PFSK-1 (cell line): ENCODE data around the gene STRIP2.

Experiments used
- POLR2AphosphoS5 ChIP-seq: IDR thresholded peaks from 2 replicates; pipeline ENCODE4 v1.6.1; 2012; ENCODE audit warnings: low read depth, mild to moderate bottlenecking, control low read depth, low read length, moderate library complexity
- TAF1 ChIP-seq: IDR thresholded peaks from 2 replicates; pipeline ENCODE4 v1.6.1; 2012; ENCODE audit warnings: low read length, control low read depth, borderline replicate concordance; ENCODE audit not compliant: insufficient read depth

DNA sequence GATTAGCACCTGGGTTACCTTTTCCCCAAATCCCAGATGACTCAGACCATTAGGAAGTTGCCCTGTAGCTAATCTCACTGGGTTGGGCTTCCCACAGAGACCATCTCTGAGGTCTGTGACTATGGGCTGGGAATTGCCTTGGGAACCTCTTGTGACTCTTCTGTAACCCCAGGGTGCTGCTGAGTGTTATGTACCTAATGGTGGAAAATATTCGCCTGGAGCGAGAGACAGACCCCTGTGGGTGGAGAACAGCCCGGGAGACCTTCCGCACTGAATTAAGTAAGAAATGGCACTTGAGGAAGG, 20.0 kb downstream of the STRIP2 start:
- no peak for TF ChIP-seq TAF1
- TF ChIP-seq POLR2AphosphoS5: no peak
